H1 (cell line): ENCODE measurements around the gene LRRC49. TPM values are rescaled to one million over a fixed set of nuclear protein-coding genes. Genes with fewer than 3 reads are reported as not detected.

ENCODE experiments used
- CTCF ChIA-PET: fragments of 300-600 bp; sonication (Branson Sonifier 250); formaldehyde crosslinking; loops from one replicate; lab custom pipeline; 2021; ENCODE audit not compliant: partially characterized antibody; lab: Charles Lee
- POLR2A ChIA-PET: fragments of 300-600 bp; sonication (Branson Sonifier 250); formaldehyde crosslinking; loops from one replicate; lab custom pipeline; 2021; ENCODE audit warnings: inconsistent platforms; ENCODE audit not compliant: partially characterized antibody; lab: Charles Lee
- DNase-seq, 2 experiments: peaks; one replicate each; pipeline versions ENCODE4 v3.0.0 to v3.0.0-alpha.2; 2010 to 2022; ENCODE audit warnings: low spot score in 2 of 2, low read depth in 1 of 2, mixed read lengths in 1 of 2
- FAIRE-seq: peaks from 2 replicates; lab custom pipeline; 2011; peaks lifted over from hg19 to GRCh38; lab: Jason Lieb, UNC
- H2AFZ ChIP-seq: 2 replicates; pipeline ENCODE4 v1.8.1; 2012; ENCODE audit warnings: low read length, inconsistent platforms
- H2AK5ac ChIP-seq: 2 replicates; pipeline ENCODE4 v1.6.1; 2013; ENCODE audit warnings: low read depth, low read length
- H2BK120ac ChIP-seq: replicated peaks from 2 replicates; pipeline ENCODE3; 2013; ENCODE audit warnings: low read depth, low read length, inconsistent platforms
- H2BK12ac ChIP-seq: 2 replicates; pipeline ENCODE4 v1.6.1; 2013; ENCODE audit warnings: low read depth, low read length
- H2BK15ac ChIP-seq: 2 replicates; pipeline ENCODE4 v1.6.1; 2013; ENCODE audit warnings: low read length
- H2BK20ac ChIP-seq: 2 replicates; pipeline ENCODE4 v1.6.1; 2013; ENCODE audit warnings: low read length
- H2BK5ac ChIP-seq: 2 replicates; pipeline ENCODE4 v1.6.1; 2013; ENCODE audit warnings: low read depth, low read length
- H3K14ac ChIP-seq: 2 replicates; pipeline ENCODE4 v1.6.1; 2013; ENCODE audit warnings: inconsistent platforms; ENCODE audit not compliant: insufficient read length
- H3K18ac ChIP-seq: 2 replicates; pipeline ENCODE4 v1.6.1; 2013; ENCODE audit warnings: low read length; ENCODE audit errors: extremely low read depth
- H3K23ac ChIP-seq: 2 replicates; pipeline ENCODE4 v1.6.1; 2013; ENCODE audit warnings: inconsistent platforms; ENCODE audit not compliant: insufficient read length
- H3K23me2 ChIP-seq: 2 replicates; pipeline ENCODE4 v1.6.1; 2013; ENCODE audit warnings: low read depth, low read length
- H3K27ac ChIP-seq: 2 replicates; pipeline ENCODE4 v1.6.1; 2011; ENCODE audit warnings: low read depth, low read length, inconsistent platforms
- H3K27me3 ChIP-seq, 4 experiments: replicated peaks in 1 of 4; 1 replicate in 1 of 4; 2 replicates in 3 of 4; pipeline versions ENCODE4 v1.6.1 to v1.8.1; 2011 to 2013; ENCODE audit warnings: low read length in 3 of 4, mild to moderate bottlenecking in 3 of 4, inconsistent platforms in 2 of 4, mixed read lengths in 2 of 4, moderate library complexity in 1 of 4; ENCODE audit not compliant: control insufficient read depth in 3 of 4, insufficient read depth in 3 of 4; ENCODE audit errors: extremely low read depth in 1 of 4
- H3K36me3 ChIP-seq, 4 experiments: 2 replicates each; pipeline versions ENCODE4 v1.6.1 to v1.8.1; 2011 to 2013; ENCODE audit warnings: mild to moderate bottlenecking in 4 of 4, low read length in 3 of 4, moderate library complexity in 2 of 4, control low read depth in 1 of 4, inconsistent platforms in 1 of 4; ENCODE audit not compliant: insufficient read depth in 4 of 4, control insufficient read depth in 2 of 4
- H3K4ac ChIP-seq: replicated peaks from 2 replicates; pipeline ENCODE3; 2013; ENCODE audit warnings: low read length, low read depth, mixed read lengths, inconsistent platforms; ENCODE audit not compliant: insufficient read length
- H3K4me1 ChIP-seq, 4 experiments: replicated peaks in 1 of 4; 1 replicate in 1 of 4; 2 replicates in 3 of 4; pipeline versions ENCODE4 v1.6.1 to v1.8.1; 2011 to 2013; ENCODE audit warnings: low read length in 3 of 4, inconsistent platforms in 2 of 4, mixed read lengths in 1 of 4; ENCODE audit not compliant: insufficient read depth in 4 of 4, control insufficient read depth in 3 of 4
- H3K4me2 ChIP-seq, 2 experiments: 2 replicates each; pipeline versions ENCODE4 v1.6.1 to v1.8.1; 2011 to 2013; ENCODE audit warnings: low read depth in 2 of 2, low read length in 2 of 2, control low read depth in 1 of 2, inconsistent platforms in 1 of 2, mild to moderate bottlenecking in 1 of 2; ENCODE audit not compliant: insufficient read depth in 1 of 2
- H3K4me3 ChIP-seq, 4 experiments: fragments of 200-600, 300-600 bp in 1 of 4; sonication (generic), shearing (Covaris generic), sonication (Bioruptor Twin) in 1 of 4; 2 replicates each; pipeline versions ENCODE4 v1.5.1 to v1.8.1; 2011 to 2016; ENCODE audit warnings: low read length in 4 of 4, low read depth in 3 of 4, control low read depth in 2 of 4, inconsistent platforms in 2 of 4, mild to moderate bottlenecking in 2 of 4, mixed read lengths in 1 of 4, moderate library complexity in 1 of 4; ENCODE audit not compliant: insufficient read depth in 2 of 4; ENCODE audit errors: extremely low read depth in 1 of 4
- H3K56ac ChIP-seq: replicated peaks from 2 replicates; pipeline ENCODE3; 2013; ENCODE audit warnings: low read depth, mild to moderate bottlenecking, mixed read lengths, low read length, inconsistent platforms; ENCODE audit not compliant: insufficient read length
- H3K79me1 ChIP-seq: 2 replicates; pipeline ENCODE4 v1.6.1; 2013; ENCODE audit warnings: low read depth, low read length, control low read depth
- H3K79me2 ChIP-seq, 2 experiments: 2 replicates each; pipeline versions ENCODE4 v1.6.1 to v1.8.1; 2012 to 2013; ENCODE audit warnings: low read length in 2 of 2, mild to moderate bottlenecking in 2 of 2, inconsistent platforms in 1 of 2; ENCODE audit not compliant: insufficient read depth in 2 of 2, control insufficient read depth in 1 of 2
- H3K9ac ChIP-seq, 4 experiments: replicated peaks in 1 of 4; 1 replicate in 1 of 4; 2 replicates in 3 of 4; pipeline versions ENCODE4 v1.6.1 to v1.8.1; 2011 to 2013; ENCODE audit warnings: low read depth in 3 of 4, low read length in 3 of 4, control low read depth in 2 of 4, mild to moderate bottlenecking in 2 of 4, moderate library complexity in 2 of 4, inconsistent platforms in 1 of 4; ENCODE audit errors: extremely low read depth in 1 of 4
- H3K9me3 ChIP-seq, 2 experiments: 2 replicates each; pipeline versions ENCODE4 v1.6.1 to v1.8.1; 2012 to 2013; ENCODE audit warnings: mild to moderate bottlenecking in 2 of 2, moderate library complexity in 2 of 2, control low read depth in 1 of 2, inconsistent platforms in 1 of 2, low read depth in 1 of 2, low read length in 1 of 2, mixed read lengths in 1 of 2; ENCODE audit not compliant: insufficient read depth in 2 of 2
- H4K20me1 ChIP-seq, 2 experiments: replicated peaks in 1 of 2; 2 replicates each; pipeline versions ENCODE3 to v1.8.1; 2011 to 2013; ENCODE audit warnings: inconsistent platforms in 2 of 2, low read length in 2 of 2, mild to moderate bottlenecking in 1 of 2; ENCODE audit not compliant: insufficient read depth in 2 of 2, control insufficient read depth in 1 of 2
- H4K5ac ChIP-seq: 2 replicates; pipeline ENCODE4 v1.6.1; 2013; ENCODE audit warnings: low read length, low read depth, mixed read lengths, inconsistent platforms; ENCODE audit not compliant: insufficient read length
- H4K8ac ChIP-seq: 2 replicates; pipeline ENCODE4 v1.8.0; 2013; ENCODE audit warnings: mild to moderate bottlenecking, moderate library complexity, low read length, inconsistent platforms; ENCODE audit not compliant: insufficient read depth; ENCODE audit errors: extremely low read depth
- H4K91ac ChIP-seq: replicated peaks from 2 replicates; pipeline ENCODE3; 2013; ENCODE audit warnings: low read length, mixed read lengths, inconsistent platforms; ENCODE audit not compliant: insufficient read length
- POLR2A ChIP-seq, 2 experiments: IDR thresholded peaks; 1 replicate in 1 of 2; 2 replicates in 1 of 2; pipeline ENCODE4 v1.6.1; 2011; ENCODE audit warnings: low read depth in 2 of 2, low read length in 2 of 2, mild to moderate bottlenecking in 2 of 2; ENCODE audit errors: control extremely low read depth in 1 of 2
- TBP ChIP-seq: IDR thresholded peaks from 2 replicates; pipeline ENCODE4 v1.6.1; 2011; ENCODE audit warnings: low read depth, low read length, improper control_type of control experiment
- USF2 ChIP-seq: IDR thresholded peaks from 2 replicates; pipeline ENCODE4 v1.6.1; 2011; ENCODE audit warnings: low read length, improper control_type of control experiment
- WGBS, 2 experiments: shearing (Covaris generic) in 1 of 2; methylation state at CpG; one replicate each; pipeline versions ENCODE4 v1.1.6 to v1.1.7; 2013 to 2015; ENCODE audit warnings: low lambda C conversion rate in 2 of 2, mixed read lengths in 2 of 2, inconsistent platforms in 1 of 2, low coverage in 1 of 2, missing lambda C conversion rate in 1 of 2; ENCODE audit not compliant: insufficient replicate concordance in 2 of 2, insufficient coverage in 1 of 2, insufficient read length in 1 of 2; ENCODE audit errors: extremely low coverage in 1 of 2, missing lambda C conversion rate in 1 of 2; 5-methylcytosine and 5-hydroxymethylcytosine counted together
- polyA plus RNA-seq, 7 experiments: library from polyadenylated mRNA; depleted of rRNA in 3 of 7; stranded (reverse) in 5 of 7; unstranded in 2 of 7; fragments of >200 nt in 5 of 7; fragments of 200-250 nt in 2 of 7; gene quantifications; 1 replicate in 5 of 7; 2 replicates in 1 of 7; 4 replicates in 1 of 7; pipeline versions ENCODE4 v1.2.1 to v1.2.3, GENCODE V29; 2011 to 2013; ENCODE audit warnings: missing spikeins in 2 of 7, mixed read lengths in 2 of 7
- total RNA-seq: library from RNA; stranded (reverse); fragmentation: NEBNext Ultra II Directional; extraction: Animal tissue kit (Norgen Biotek cat#: 25700); gene quantifications from 2 replicates; pipeline ENCODE4 v1.2.1, GENCODE V29; 2021

Gene LRRC49
- total and polyA plus RNA-seq, 2 of the 8 experiments (the other 6 are each of a cell fraction or from before 2014, with no cell fraction given), result 5.0 to 10.4 TPM

- no peak overlapping the region for H3K4me3 ChIP-seq
- 88% methylated on average over 1 of the region's 1 CpG; no CpG with 5 or more reads in 1 of the 2 experiments for WGBS, 2 experiments
- H3K79me2 ChIP-seq, result no peaks in the 10 kb centered on the region
- no peak overlapping the region for H3K56ac ChIP-seq
- H3K23ac ChIP-seq, result no peak overlapping the region
- H3K4me2 ChIP-seq, result no peak overlapping the region
- ChIA-PET CTCF (interaction anchor here (3.1 kb wide), 1 partner anchor 9 kb away, joined by 9 read pairs; no protein-coding TSS in a partner anchor), POLR2A (no interaction called here)
- H3K9me3 ChIP-seq, result no peaks in the 10 kb centered on the region
- no peak overlapping the region for H2BK12ac ChIP-seq
- H3K27me3 ChIP-seq, result no peaks in the 10 kb centered on the region
- H3K18ac ChIP-seq, result no peak overlapping the region
- H4K8ac ChIP-seq, result no peak overlapping the region
- no peak overlapping the region for H3K14ac ChIP-seq
- H4K91ac ChIP-seq, result no peak overlapping the region
- H2BK120ac ChIP-seq, result no peak overlapping the region
- H3K4ac ChIP-seq, result no peak overlapping the region
- TF ChIP-seq USF2, result no peak
- no peak for TF ChIP-seq TBP
- TF ChIP-seq POLR2A (IDR thresholded peaks at IDR 0.05; ENCODE audit: control extremely low read depth in 1 of 2, low read depth in 2 of 2, low read length in 2 of 2), result no peak
- no peak for DNase-seq
- no peak overlapping the region for H2AFZ ChIP-seq
- no peaks in the 10 kb centered on the region for H3K4me1 ChIP-seq
- H3K79me1 ChIP-seq, result no peaks in the 10 kb centered on the region
- H2BK20ac ChIP-seq, result no peak overlapping the region
- H3K9ac ChIP-seq, result no peak overlapping the region
- FAIRE-seq, result no peak
- H2AK5ac ChIP-seq, result no peak overlapping the region
- H3K36me3 ChIP-seq, result no peaks in the 10 kb centered on the region; a peak in 1 of 8 replicates
- H2BK5ac ChIP-seq, result no peak overlapping the region
- no peaks in the 10 kb centered on the region for H3K23me2 ChIP-seq
- no peaks in the 10 kb centered on the region for H4K20me1 ChIP-seq
- no peak overlapping the region for H2BK15ac ChIP-seq
- no peak overlapping the region for H4K5ac ChIP-seq
- H3K27ac ChIP-seq, result no peak overlapping the region
Measured at GRCh38 chr15:70964686-70965085, 72.1 kb downstream of the LRRC49 start.
